Testis (tissue), 5 donors: ENCODE results near the gene LONRF2. TPM values are rescaled to one million over a fixed set of nuclear protein-coding genes. Genes with fewer than 3 reads are reported as not detected.
"Not testable (repeated sequence)": the region's sequence is repeated elsewhere in the genome, so short reads cannot be mapped to it uniquely, and the experiment has no call there.

Source experiments
- DNase-seq: peaks from one replicate; pipeline ENCODE4 v3.0.0-alpha.2; 2019
- H3K27ac ChIP-seq, 2 donors: fragments of 200-600 bp; sonication (generic); one replicate each; pipeline ENCODE4 v1.5.1; 2019
- H3K27me3 ChIP-seq: fragments of 200-600 bp; sonication (generic); one replicate; pipeline ENCODE4 v1.5.1; 2019
- H3K36me3 ChIP-seq: fragments of 200-600 bp; sonication (generic); one replicate; pipeline ENCODE4 v1.5.1; 2017; ENCODE audit warnings: low read depth; ENCODE audit errors: missing control alignments
- H3K4me1 ChIP-seq: fragments of 200-600 bp; sonication (generic); one replicate; pipeline ENCODE4 v1.5.1; 2019
- H3K4me3 ChIP-seq, 2 donors: fragments of 200-600 bp; sonication (generic); one replicate each; pipeline ENCODE4 v1.5.1; 2017 to 2019
- H3K9me3 ChIP-seq: fragments of 200-600 bp; sonication (generic); one replicate; pipeline ENCODE4 v1.5.1; 2017
- CTCF ChIP-seq, 3 experiments: fragments of 450-650 bp in 2 of 3; fragments of 200-600 bp in 1 of 3; sonication (generic) in 1 of 3; IDR thresholded peaks; one replicate each; pipeline ENCODE4 v1.5.1; 2016 to 2019; ENCODE audit warnings: antibody characterized with exemption in 3 of 3, mild to moderate bottlenecking in 2 of 3, moderate library complexity in 1 of 3
- POLR2A ChIP-seq: fragments of 450-650 bp; IDR thresholded peaks from one replicate; pipeline ENCODE4 v1.6.1; 2017; ENCODE audit warnings: antibody characterized with exemption, mild to moderate bottlenecking, moderate library complexity
- WGBS, 2 donors: methylation state at CpG; one replicate each; pipeline ENCODE4 v1.1.5; 2018; 5-methylcytosine and 5-hydroxymethylcytosine counted together
- intact Hi-C: fragments of 100-400 bp; cut with DNase I; formaldehyde crosslinking; loops from one replicate; pipeline ENCODE4 v1.15.1; 2023; ENCODE audit warnings: low total_unique reads
- long read RNA-seq, 2 donors: transcript quantifications; one replicate each; lab custom pipeline, GENCODE V29; 2026
- polyA plus RNA-seq: library from polyadenylated mRNA; stranded (reverse); fragments of 350-450 nt; fragmentation: Illumina TruSeq; extraction: RNeasy Lipid Tissue Mini Kit (QIAGEN cat#74804); gene quantifications from one replicate; pipeline ENCODE4 v1.2.3, GENCODE V29; 2014; ENCODE audit warnings: low read depth, low replicate concordance; ENCODE audit not compliant: insufficient read depth
- total RNA-seq, 2 donors: library from RNA; depleted of rRNA; stranded (reverse); fragments of >200 nt; gene quantifications; one replicate each; pipeline ENCODE4 v1.2.3, GENCODE V29; 2016

The LONRF2 gene
- total RNA-seq (10 to 100 TPM; 16.1 to 17.7 TPM), polyA plus RNA-seq (6.5 TPM)
- long read RNA-seq, donor 1, full-length matches to known transcripts = 3 of 3 reads
- long read RNA-seq, donor 1, partial matches to known transcripts = 0 of 3 reads
- long read RNA-seq, donor 1, other reads (novel, unspliced or antisense) = 0 of 3 reads
- long read RNA-seq, donor 2 = 0 reads

- TF ChIP-seq CTCF (IDR thresholded peaks at IDR 0.05) = no peak
- TF ChIP-seq POLR2A = no peak
- H3K36me3 ChIP-seq = no peaks in the 10 kb centered on the region
- DNase-seq = peak; percentile 68
- WGBS, 2 donors = 1 to 8% methylated on average over 5 to 62 of the region's 113 CpGs
- no peaks in the 10 kb centered on the region for H3K9me3 ChIP-seq
- intact Hi-C loops = no loop called here
- peak within 1 kb of the TSS; percentile 81 to 85 for H3K27ac ChIP-seq
- no peaks in the 10 kb centered on the region for H3K27me3 ChIP-seq
- H3K4me1 ChIP-seq = no peaks in the 10 kb centered on the region
- peak within 1 kb of the TSS; percentile 63 to 65 for H3K4me3 ChIP-seq
Measured at GRCh38 chr2:100321866-100322820, at the start of gene LONRF2. Gene LONRF2 (minus strand): TSS chr2:100322501. CDS start chr2:100322093, 408 bp downstream.

DNA sequence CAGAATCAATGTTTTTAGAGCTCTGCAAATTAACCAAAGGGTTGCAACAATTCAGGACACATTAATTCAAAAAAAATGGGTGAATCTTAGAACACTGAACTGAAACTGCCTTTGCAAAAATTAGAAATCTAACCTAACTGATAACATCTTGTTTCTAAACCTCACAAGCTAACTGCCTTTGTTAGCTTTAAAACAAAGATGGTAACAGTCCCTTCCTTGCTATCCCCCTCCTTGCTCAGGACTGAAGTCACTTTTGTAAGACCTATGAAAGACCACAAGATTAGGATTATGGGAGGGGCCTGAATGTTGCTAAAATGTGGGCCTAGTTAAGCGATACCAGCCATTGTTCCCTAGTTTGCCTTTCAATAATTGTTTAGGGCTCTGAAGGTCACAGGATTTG lies 44.9 kb upstream of the LONRF2 start:
- intact Hi-C loops = no loop called here
- 80 to 91% methylated on average over 1 of the region's 1 CpG for WGBS, 2 donors

GRCh38 chr2:100365434-100365833 lies 43.1 kb upstream of the LONRF2 start:
- Histone ChIP-seq H3K4me3 (no peak overlapping the region), H3K9me3 (no peaks in the 10 kb centered on the region), H3K27ac (no peak overlapping the region), H3K27me3 (no peaks in the 10 kb centered on the region), H3K36me3 (no peaks in the 10 kb centered on the region), H3K4me1 (no peaks in the 10 kb centered on the region)
- no peak for TF ChIP-seq CTCF (IDR thresholded peaks at IDR 0.05)
- no peak for TF ChIP-seq POLR2A
- 54 to 61% methylated on average over 3 of the region's 3 CpGs for WGBS, 2 donors
- intact Hi-C loops = no loop called here
- DNase-seq = no peak

More for the DNA sequence above, 44.9 kb upstream of the LONRF2 start:
- DNase-seq = no peak
- Histone ChIP-seq H3K27me3 (no peaks in the 10 kb centered on the region), H3K36me3 (no peaks in the 10 kb centered on the region), H3K4me1 (no peaks in the 10 kb centered on the region), H3K9me3 (no peaks in the 10 kb centered on the region), H3K4me3 (no peak overlapping the region), H3K27ac (no peak overlapping the region)
- no peak for TF ChIP-seq POLR2A
- TF ChIP-seq CTCF (IDR thresholded peaks at IDR 0.05) = no peak

- H3K27ac ChIP-seq, H3K9me3 ChIP-seq, H3K4me1 ChIP-seq, H3K36me3 ChIP-seq, intact Hi-C loops, H3K27me3 ChIP-seq, DNase-seq, H3K4me3 ChIP-seq: not testable (repeated sequence)
- WGBS, 2 donors = 72 to 80% methylated on average over 7 of the region's 7 CpGs
Measured at GRCh38 chr2:100362269-100362668, 40.0 kb upstream of the LONRF2 start.

DNA sequence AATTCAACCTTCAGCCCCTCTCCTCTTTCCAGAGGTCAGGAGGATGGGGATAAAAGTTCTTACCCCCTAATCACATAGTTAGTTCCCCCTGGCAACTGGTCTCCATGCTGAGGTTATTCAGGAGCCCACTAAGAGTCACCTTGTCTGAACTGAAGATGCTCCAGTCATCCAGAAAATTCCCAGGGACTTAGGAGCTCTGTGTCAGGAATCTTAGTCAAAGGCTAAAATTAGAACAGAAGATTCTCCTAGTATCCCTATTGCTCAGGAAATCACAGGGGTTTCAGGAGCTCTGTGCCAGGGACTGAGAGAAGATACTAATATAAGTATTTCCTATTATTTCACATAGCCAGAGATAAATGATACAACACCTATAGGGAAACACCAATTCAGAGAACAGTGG lies 37.3 kb upstream of the LONRF2 start:
- no peak for TF ChIP-seq POLR2A
- no peak for TF ChIP-seq CTCF (IDR thresholded peaks at IDR 0.05)
- DNase-seq = no peak
- intact Hi-C loops = no loop called here

More for the DNA sequence above, 37.3 kb upstream of the LONRF2 start:
- Histone ChIP-seq H3K4me3 (no peak overlapping the region), H3K4me1 (no peaks in the 10 kb centered on the region), H3K9me3 (no peaks in the 10 kb centered on the region), H3K27ac (no peak overlapping the region), H3K36me3 (no peaks in the 10 kb centered on the region), H3K27me3 (no peaks in the 10 kb centered on the region)
